Activated naive CD4-positive, alpha-beta T cell treated with anti-CD3 and anti-CD28 coated beads, Interleukin-2, amount 50 U/mL, for 72 hours (primary cell): ENCODE data around the gene SYT14. TPM values are rescaled to one million over a fixed set of nuclear protein-coding genes. Genes with fewer than 3 reads are reported as not detected.
"Not testable (repeated sequence)": the region's sequence is repeated elsewhere in the genome, so short reads cannot be mapped to it uniquely, and the experiment has no call there.

ENCODE experiments used
- ATAC-seq, 2 donors: fragments of 150-1000 bp; cut with Tn5 transposase; 2 replicates each; pipeline ENCODE4 v1.10.0; 2021; ENCODE audit warnings: mild to moderate bottlenecking in 2 of 2, moderate library complexity in 2 of 2
- DNase-seq, 2 donors: peaks; one replicate each; pipeline ENCODE4 v3.0.0; 2021 to 2022; ENCODE audit warnings: low spot score in 2 of 2
- H3K27ac Mint-ChIP-seq, 2 donors: one replicate each; pipeline ENCODE4 v1.8.0; 2022; ENCODE audit warnings: mild to moderate bottlenecking in 2 of 2, mixed read lengths in 2 of 2
- H3K36me3 Mint-ChIP-seq, 2 donors: one replicate each; pipeline ENCODE4 v1.8.0; 2022; ENCODE audit warnings: mixed read lengths in 2 of 2
- H3K9me3 Mint-ChIP-seq, 2 donors: one replicate each; pipeline ENCODE4 v1.8.0; 2022; ENCODE audit warnings: mixed read lengths in 2 of 2
- total RNA-seq, 2 donors: library from RNA; stranded (reverse); gene quantifications; one replicate each; pipeline ENCODE4 v1.2.3, GENCODE V29; 2022

The SYT14 gene
- total RNA-seq, 2 donors from 2014 or later: not detected

DNA sequence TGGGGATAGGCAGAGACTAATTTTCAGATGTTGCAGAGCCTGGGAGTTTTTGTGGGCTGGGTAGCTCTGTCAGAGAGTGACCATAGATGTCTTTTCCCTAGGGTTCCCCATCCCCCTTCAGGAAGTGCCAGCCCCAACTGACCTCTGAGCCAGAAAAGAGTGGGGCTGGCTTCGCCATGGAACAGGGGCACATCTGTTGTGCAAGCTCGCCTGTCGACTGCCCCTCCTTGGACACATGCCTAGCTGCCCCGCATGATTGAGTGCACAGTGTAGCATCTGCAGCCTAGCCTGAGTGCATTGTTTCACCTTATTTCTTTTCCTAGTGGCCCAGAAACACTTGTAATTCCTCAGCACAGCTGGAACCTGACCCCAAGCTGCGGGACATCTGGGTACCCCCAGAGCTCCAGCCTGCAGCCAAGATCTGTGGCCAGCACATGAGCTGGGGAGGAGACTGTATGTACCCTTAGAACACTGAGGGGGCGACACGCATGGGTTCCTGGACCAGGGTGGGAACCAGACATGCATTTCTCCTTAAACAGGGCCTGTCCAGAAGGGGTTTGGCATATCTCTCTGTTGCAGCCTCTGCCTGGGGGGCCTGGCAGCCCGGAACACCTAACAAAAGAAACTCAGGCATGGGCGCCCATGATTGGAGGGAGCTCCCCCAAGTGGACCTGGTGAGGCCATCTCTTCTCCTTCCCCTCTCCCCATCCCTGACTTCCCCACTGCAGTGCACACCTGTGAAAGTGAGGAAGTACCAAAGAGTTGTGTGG lies 55.2 kb downstream of the SYT14 start:
- H3K27ac Mint-ChIP-seq: no peak overlapping the region
- ATAC-seq: no peak

GRCh38 chr1:209996348-209996747 lies 58.3 kb downstream of the SYT14 start:
- no peak for DNase-seq
- no peaks in the 10 kb centered on the region for H3K9me3 Mint-ChIP-seq
- no peak overlapping the region for H3K27ac Mint-ChIP-seq
- no peak for ATAC-seq
- H3K36me3 Mint-ChIP-seq: no peaks in the 10 kb centered on the region

More for the DNA sequence above, 55.2 kb downstream of the SYT14 start:
- DNase-seq: no peak
- no peaks in the 10 kb centered on the region for H3K9me3 Mint-ChIP-seq
- no peaks in the 10 kb centered on the region for H3K36me3 Mint-ChIP-seq

DNA sequence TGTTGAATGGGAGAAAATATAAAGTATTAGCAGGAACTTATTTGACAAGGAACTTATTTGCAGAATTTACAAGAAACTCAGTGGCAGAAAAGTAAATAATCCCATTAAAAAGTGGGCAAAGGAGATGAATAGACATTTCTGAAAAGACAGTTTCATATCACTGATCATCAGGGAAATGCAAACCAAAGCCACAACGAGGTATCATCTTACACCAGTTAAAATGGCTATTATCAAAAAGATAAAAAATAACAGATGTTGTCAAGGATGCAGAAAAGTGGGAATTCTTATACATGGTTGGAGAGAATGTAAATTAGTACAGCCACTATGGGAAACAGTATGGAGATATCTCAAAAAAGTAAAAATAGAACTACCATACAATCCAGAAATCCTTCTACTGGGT lies 61.0 kb downstream of the SYT14 start:
- no peaks in the 10 kb centered on the region for H3K9me3 Mint-ChIP-seq

GRCh38 chr1:210001751-210002150 lies 63.7 kb downstream of the SYT14 start:
- DNase-seq: no peak
- Mint-ChIP-seq H3K36me3 (no peaks in the 10 kb centered on the region), H3K9me3 (no peaks in the 10 kb centered on the region), H3K27ac (no peak overlapping the region)
- no peak for ATAC-seq

More for the DNA sequence above, 61.0 kb downstream of the SYT14 start:
- no peak for ATAC-seq
- DNase-seq: no peak
- Mint-ChIP-seq H3K27ac (no peak overlapping the region), H3K36me3 (no peaks in the 10 kb centered on the region)

- ATAC-seq (no peak), DNase-seq (no peak)
- H3K9me3 Mint-ChIP-seq: no peaks in the 10 kb centered on the region
- no peak overlapping the region for H3K27ac Mint-ChIP-seq
- H3K36me3 Mint-ChIP-seq: no peaks in the 10 kb centered on the region
Measured at GRCh38 chr1:210003501-210003900, 65.5 kb downstream of the SYT14 start.

DNA sequence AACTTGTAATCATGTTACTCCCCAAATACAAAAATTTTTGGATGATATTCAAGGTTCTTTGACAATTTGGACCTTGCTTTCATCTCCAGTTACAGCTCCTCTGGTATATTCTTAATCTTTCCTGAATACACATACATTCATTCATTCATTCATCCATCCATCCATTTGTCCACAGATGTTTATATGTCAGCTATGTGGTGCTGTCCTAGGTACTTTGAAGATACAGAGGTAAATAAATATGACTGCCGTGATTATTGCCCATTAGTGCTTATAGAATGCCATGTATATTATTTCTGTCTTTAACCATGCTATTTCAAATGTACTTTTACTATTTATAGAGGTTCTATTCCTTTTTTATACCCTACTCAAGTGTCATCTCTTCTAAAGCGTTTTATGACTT lies 72.1 kb downstream of the SYT14 start:
- no peaks in the 10 kb centered on the region for H3K36me3 Mint-ChIP-seq
- DNase-seq (no peak), ATAC-seq (no peak)
- H3K9me3 Mint-ChIP-seq: no peaks in the 10 kb centered on the region
- H3K27ac Mint-ChIP-seq: no peak overlapping the region

- Mint-ChIP-seq H3K36me3 (no peaks in the 10 kb centered on the region), H3K9me3 (no peaks in the 10 kb centered on the region), H3K27ac (no peak overlapping the region)
- DNase-seq: no peak
- no peak for ATAC-seq
Measured at GRCh38 chr1:210021145-210021860, 83.3 kb downstream of the SYT14 start.

GRCh38 chr1:210022044-210022443 lies 84.0 kb downstream of the SYT14 start:
- no peak for ATAC-seq
- DNase-seq: no peak
- no peaks in the 10 kb centered on the region for H3K36me3 Mint-ChIP-seq
- H3K27ac Mint-ChIP-seq: no peak overlapping the region
- H3K9me3 Mint-ChIP-seq: no peaks in the 10 kb centered on the region

DNA sequence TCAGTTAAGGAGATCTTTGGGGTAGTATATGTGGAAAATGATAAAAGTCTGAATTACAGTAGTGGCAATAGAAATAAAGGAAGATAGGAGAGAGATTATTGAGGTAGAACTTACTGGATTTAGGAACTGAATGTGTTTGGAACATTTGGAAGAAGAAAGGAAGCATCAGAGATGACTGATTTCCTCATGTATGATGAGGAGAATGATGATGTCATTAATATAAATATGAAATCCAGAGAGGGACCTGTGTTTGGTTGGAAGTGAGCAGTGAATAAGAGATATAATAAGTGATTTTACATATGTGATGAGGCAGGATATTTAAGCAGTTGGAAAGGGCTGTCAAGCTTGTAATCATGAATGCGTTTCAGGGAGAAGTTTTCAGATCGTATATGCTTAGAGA lies 86.3 kb downstream of the SYT14 start:
- no peak for ATAC-seq
- Mint-ChIP-seq H3K27ac (no peak overlapping the region), H3K36me3 (no peaks in the 10 kb centered on the region)

DNA sequence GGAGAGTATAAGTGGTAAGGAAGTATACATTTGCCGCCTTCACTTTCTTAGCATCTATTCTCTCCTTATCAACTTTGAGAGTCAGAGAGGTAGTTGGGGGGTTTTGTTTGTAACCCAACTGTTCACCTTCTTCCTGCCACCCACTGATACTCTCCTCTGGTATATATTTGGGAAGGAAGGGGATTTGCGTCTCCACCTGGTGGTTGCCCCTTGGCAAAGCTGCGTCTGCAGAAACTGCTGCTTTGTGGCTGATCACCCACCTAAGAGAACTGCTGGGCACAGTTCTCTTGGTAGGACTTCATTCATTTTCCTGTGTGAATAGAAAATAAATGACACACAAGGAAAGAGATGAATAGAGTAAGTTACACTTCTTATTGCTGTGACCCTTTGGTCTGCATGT lies 87.0 kb downstream of the SYT14 start:
- H3K9me3 Mint-ChIP-seq: no peaks in the 10 kb centered on the region
- ATAC-seq: no peak
- no peaks in the 10 kb centered on the region for H3K36me3 Mint-ChIP-seq
- H3K27ac Mint-ChIP-seq: no peak overlapping the region
- DNase-seq: no peak

More for the DNA sequence above, 86.3 kb downstream of the SYT14 start:
- no peak for DNase-seq
- H3K9me3 Mint-ChIP-seq: no peaks in the 10 kb centered on the region

DNA sequence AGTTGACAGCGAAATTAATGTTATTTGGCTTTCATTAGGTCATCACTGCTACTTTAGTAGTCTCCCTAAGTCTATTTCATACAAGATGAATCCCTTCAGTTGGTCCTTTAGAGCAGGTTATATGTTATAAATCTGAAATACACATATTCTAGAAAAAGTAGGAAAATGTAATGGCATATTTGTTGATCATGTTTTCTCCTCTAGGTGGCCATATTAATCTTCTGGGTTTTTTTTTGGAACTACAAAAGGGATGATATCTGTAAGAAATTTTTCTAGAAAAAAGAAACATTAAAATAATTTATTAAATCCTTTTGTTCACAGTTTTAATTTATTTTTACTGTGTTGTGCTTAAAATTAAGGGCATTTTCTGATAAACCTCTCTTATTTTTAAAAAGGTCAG lies 87.9 kb downstream of the SYT14 start:
- Mint-ChIP-seq H3K36me3 (no peaks in the 10 kb centered on the region), H3K9me3 (peaks cover 4% of the 10 kb centered on the region in 2 donors), H3K27ac (no peak overlapping the region)
- no peak for DNase-seq
- no peak for ATAC-seq

- peaks cover 4% of the 10 kb centered on the region in 2 donors for H3K9me3 Mint-ChIP-seq
Measured at GRCh38 chr1:210027994-210028393, 90.0 kb downstream of the SYT14 start.

GRCh38 chr1:210031473-210031872 lies 93.5 kb downstream of the SYT14 start:
- H3K27ac Mint-ChIP-seq: no peak overlapping the region
- ATAC-seq: no peak
- no peaks in the 10 kb centered on the region for H3K36me3 Mint-ChIP-seq
- H3K9me3 Mint-ChIP-seq: peaks cover 4% of the 10 kb centered on the region in 2 donors
- no peak for DNase-seq

More at GRCh38 chr1:210027994-210028393, 90.0 kb downstream of the SYT14 start:
- DNase-seq (no peak), ATAC-seq (no peak)
- Mint-ChIP-seq H3K27ac (no peak overlapping the region), H3K36me3 (no peaks in the 10 kb centered on the region)

- Mint-ChIP-seq H3K9me3 (peaks cover 1 to 6% of the 10 kb centered on the region in 2 donors), H3K36me3 (no peaks in the 10 kb centered on the region), H3K27ac (no peak overlapping the region)
- DNase-seq: no peak
- no peak for ATAC-seq
Measured at GRCh38 chr1:210043058-210043457, 105.0 kb downstream of the SYT14 start.

DNA sequence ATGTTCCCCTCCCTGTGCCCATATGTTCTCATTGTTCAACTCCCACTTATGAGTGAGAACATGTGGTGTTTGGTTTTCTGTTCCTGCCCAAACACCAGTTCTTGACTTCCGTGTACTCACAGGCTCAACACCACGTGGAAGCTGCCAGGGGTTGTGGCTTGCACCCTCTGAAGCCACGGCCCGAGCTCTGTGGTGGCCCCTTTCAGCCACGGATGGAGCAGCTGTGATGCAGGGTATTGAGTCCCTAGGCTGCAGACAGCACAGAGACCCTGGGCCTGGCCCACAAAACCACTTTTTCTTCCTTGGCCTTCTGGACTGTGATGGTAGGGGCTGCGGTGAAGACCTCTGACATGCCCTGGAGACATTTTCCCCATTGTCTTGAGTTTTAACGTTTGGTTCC lies 111.6 kb downstream of the SYT14 start:
- no peak for ATAC-seq
- no peak for DNase-seq
- Mint-ChIP-seq H3K9me3 (no peaks in the 10 kb centered on the region), H3K36me3 (no peaks in the 10 kb centered on the region), H3K27ac (no peak overlapping the region)

DNA sequence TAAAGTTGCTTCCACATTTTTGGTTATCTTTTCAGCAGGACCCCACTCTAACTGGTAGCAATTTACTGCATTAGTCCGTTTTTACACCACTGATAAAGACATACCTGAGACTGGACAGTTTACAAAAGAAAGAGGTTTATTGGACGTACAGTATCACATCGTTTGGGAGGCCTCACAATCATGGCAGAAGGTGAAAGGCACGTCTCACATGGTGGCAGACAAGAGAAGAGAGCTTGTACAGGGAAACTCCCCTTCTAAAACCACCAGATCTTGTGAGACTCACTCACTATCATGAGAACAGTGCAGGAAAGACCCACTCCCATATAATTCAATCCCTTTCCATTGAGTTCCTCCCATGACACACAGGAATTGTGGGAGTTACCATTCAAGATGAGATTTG lies 112.5 kb downstream of the SYT14 start:
- ATAC-seq, H3K27ac Mint-ChIP-seq, DNase-seq, H3K9me3 Mint-ChIP-seq, H3K36me3 Mint-ChIP-seq: not testable (repeated sequence)

GRCh38 chr1:210053126-210053525 lies 115.1 kb downstream of the SYT14 start:
- no peaks in the 10 kb centered on the region for H3K9me3 Mint-ChIP-seq
- no peak overlapping the region for H3K27ac Mint-ChIP-seq
- no peak for ATAC-seq
- no peak for DNase-seq
- H3K36me3 Mint-ChIP-seq: no peaks in the 10 kb centered on the region

GRCh38 chr1:210057593-210057992 lies 119.6 kb downstream of the SYT14 start:
- DNase-seq (no peak), ATAC-seq (no peak)
- H3K36me3 Mint-ChIP-seq: no peaks in the 10 kb centered on the region
- H3K27ac Mint-ChIP-seq: no peak overlapping the region
- H3K9me3 Mint-ChIP-seq: no peaks in the 10 kb centered on the region
